C4-2B (cell line): ENCODE measurements around the gene TUBA4B.

Experiments used
- H3K27ac ChIP-seq: fragments of 450-650 bp; 2 replicates; pipeline ENCODE4 v1.5.1; 2017
- CTCF ChIP-seq: fragments of 450-650 bp; conservative IDR thresholded peaks from 2 replicates; pipeline ENCODE4 v1.5.1; 2017; ENCODE audit warnings: mild to moderate bottlenecking
- ZFX ChIP-seq: fragments of 450-650 bp; IDR thresholded peaks from 2 replicates; pipeline ENCODE4 v1.6.1; 2017

Gene TUBA4B

GRCh38 chr2:219266886-219267285 lies 13.8 kb downstream of the TUBA4B start:
- no peak overlapping the region for H3K27ac ChIP-seq
- no peak for TF ChIP-seq ZFX
- TF ChIP-seq CTCF: no peak

GRCh38 chr2:219268294-219268693 lies 15.3 kb downstream of the TUBA4B start:
- no peak overlapping the region for H3K27ac ChIP-seq
- TF ChIP-seq ZFX (no peak), CTCF (no peak)

GRCh38 chr2:219269362-219270054 lies 16.5 kb downstream of the TUBA4B start:
- H3K27ac ChIP-seq: no peak overlapping the region
- no peak for TF ChIP-seq CTCF
- TF ChIP-seq ZFX: no peak

GRCh38 chr2:219270055-219270372 lies 17.0 kb downstream of the TUBA4B start:
- H3K27ac ChIP-seq: no peak overlapping the region
- TF ChIP-seq ZFX (no peak), CTCF (no peak)

GRCh38 chr2:219271021-219271420 lies 18.0 kb downstream of the TUBA4B start:
- no peak for TF ChIP-seq ZFX
- TF ChIP-seq CTCF: no peak

GRCh38 chr2:219272356-219272755 lies 19.3 kb downstream of the TUBA4B start:
- no peak overlapping the region for H3K27ac ChIP-seq
- TF ChIP-seq CTCF (no peak), ZFX (no peak)

More at GRCh38 chr2:219271021-219271420, 18.0 kb downstream of the TUBA4B start:
- H3K27ac ChIP-seq: no peak overlapping the region

GRCh38 chr2:219272995-219273394 lies 20.0 kb downstream of the TUBA4B start:
- H3K27ac ChIP-seq: no peak overlapping the region
- no peak for TF ChIP-seq ZFX
- no peak for TF ChIP-seq CTCF
